Measurements from ENCODE around the gene NHSL1.

DNA sequence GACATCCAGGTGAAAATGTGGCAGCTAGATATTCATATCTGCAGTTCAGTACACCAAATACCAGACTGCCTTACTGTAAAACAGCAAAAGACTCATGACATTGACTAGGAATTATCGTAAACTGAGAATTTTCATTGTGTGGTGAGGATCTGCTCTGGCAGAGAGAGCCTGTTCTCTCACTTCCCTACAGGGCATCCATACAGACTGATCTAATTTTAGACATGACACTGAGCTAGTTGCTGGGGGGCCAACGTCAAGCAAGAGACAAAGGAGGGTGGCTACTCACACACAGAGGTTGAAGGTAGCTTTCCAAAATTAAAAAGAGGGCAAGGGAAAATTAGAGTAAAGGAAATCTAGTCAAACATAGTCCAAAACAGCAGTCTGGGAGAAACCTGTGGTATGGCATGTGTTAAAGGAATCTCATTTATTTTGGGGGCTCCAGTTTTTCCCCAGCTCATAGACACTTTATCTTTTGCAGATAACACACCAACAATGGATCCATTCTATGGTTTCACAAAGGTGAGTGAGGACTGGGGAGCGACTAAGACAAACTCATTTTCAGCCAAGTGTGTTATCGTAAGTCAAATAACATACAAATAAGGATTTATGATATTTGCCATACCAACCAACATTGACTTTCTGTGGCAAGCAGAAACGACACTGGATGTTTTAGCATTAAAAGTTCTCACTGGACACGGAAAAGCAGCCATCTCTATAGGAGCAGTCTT lies 36.6 kb upstream of the NHSL1 start:
- TF ChIP-seq, protein P1, sequence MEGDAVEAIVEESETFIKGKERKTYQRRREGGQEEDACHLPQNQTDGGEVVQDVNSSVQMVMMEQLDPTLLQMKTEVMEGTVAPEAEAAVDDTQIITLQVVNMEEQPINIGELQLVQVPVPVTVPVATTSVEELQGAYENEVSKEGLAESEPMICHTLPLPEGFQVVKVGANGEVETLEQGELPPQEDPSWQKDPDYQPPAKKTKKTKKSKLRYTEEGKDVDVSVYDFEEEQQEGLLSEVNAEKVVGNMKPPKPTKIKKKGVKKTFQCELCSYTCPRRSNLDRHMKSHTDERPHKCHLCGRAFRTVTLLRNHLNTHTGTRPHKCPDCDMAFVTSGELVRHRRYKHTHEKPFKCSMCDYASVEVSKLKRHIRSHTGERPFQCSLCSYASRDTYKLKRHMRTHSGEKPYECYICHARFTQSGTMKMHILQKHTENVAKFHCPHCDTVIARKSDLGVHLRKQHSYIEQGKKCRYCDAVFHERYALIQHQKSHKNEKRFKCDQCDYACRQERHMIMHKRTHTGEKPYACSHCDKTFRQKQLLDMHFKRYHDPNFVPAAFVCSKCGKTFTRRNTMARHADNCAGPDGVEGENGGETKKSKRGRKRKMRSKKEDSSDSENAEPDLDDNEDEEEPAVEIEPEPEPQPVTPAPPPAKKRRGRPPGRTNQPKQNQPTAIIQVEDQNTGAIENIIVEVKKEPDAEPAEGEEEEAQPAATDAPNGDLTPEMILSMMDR (IDR thresholded peaks at IDR 0.05; ENCODE audit: borderline replicate concordance, extremely low read depth, low read length, poor library complexity, severe bottlenecking): no peak
- TF ChIP-seq EZH2 (IDR thresholded peaks at IDR 0.05; ENCODE audit: borderline replicate concordance, low read depth, low read length, severe bottlenecking): no peak
